GM18909 (cell line): ENCODE results near the gene PIEZO2.

Experiments used
- ATAC-seq: cut with Tn5 transposase; IDR thresholded peaks from one replicate; pipeline ENCODE4 v1.9.1; 2021; ENCODE audit warnings: mild to moderate bottlenecking; ENCODE audit not compliant: unreplicated experiment, poor library complexity

The PIEZO2 gene

GRCh38 chr18:11000071-11000470 lies 149.3 kb downstream of the PIEZO2 start:
- ATAC-seq = no peak

GRCh38 chr18:10997885-10998284 lies 151.5 kb downstream of the PIEZO2 start:
- ATAC-seq = no peak

GRCh38 chr18:10995550-10995949 lies 153.8 kb downstream of the PIEZO2 start:
- no peak for ATAC-seq

- no peak for ATAC-seq
These were observed 159.9 kb downstream of the PIEZO2 start for GRCh38 chr18:10989486-10989885.

DNA sequence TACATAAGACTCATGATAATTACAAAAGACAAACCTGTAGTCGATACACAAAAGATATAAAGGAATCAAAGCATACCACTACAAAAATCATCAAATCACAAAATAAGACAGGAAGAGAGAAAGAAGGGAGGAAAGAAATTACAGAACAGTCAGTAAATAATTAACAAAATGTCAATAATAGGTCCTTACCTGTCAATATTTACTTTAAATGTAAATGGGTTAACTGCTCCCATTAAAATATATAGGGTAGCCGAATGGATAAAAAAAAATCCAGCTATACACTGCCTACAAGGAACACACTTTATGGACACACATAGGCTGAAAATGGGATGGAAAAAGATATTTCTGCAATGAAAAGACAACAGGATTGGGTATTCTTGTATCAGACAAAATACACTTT lies 163.7 kb downstream of the PIEZO2 start:
- no peak for ATAC-seq

GRCh38 chr18:10979411-10979810 lies 170.0 kb downstream of the PIEZO2 start:
- ATAC-seq = no peak

GRCh38 chr18:10977042-10977441 lies 172.3 kb downstream of the PIEZO2 start:
- no peak for ATAC-seq

DNA sequence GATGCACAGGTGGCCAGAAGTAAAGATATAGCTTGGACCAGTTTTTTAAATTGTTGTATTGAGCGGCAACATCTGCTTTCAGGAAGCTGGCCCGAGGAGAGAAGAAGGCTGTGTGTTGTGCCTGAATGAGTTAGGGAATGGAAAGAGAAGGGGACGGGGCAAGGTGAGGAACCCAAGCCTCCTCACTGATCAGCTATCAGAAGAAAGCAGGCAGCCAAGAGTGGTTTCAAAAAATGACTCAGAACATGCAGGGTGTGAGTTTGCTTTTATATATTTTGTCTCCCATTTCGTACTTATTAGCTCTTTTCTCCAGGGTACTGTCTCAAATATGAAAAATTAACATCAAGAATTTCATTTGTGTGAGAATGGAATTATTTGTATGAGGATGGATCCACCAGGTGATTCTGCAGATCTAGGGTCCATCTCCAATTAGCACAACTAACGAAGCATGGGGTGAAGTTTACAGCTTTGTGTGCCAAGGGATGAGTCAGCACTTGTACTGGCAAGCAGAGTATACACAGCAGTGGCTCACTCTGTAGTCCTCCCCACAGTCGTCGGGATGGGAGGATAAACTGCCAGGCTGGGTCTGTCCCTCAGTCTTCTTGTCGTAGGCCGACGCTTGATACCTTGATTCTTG lies 175.7 kb downstream of the PIEZO2 start:
- ATAC-seq = no peak

- ATAC-seq = no peak
These were observed 177.7 kb downstream of the PIEZO2 start for GRCh38 chr18:10971717-10972116.

DNA sequence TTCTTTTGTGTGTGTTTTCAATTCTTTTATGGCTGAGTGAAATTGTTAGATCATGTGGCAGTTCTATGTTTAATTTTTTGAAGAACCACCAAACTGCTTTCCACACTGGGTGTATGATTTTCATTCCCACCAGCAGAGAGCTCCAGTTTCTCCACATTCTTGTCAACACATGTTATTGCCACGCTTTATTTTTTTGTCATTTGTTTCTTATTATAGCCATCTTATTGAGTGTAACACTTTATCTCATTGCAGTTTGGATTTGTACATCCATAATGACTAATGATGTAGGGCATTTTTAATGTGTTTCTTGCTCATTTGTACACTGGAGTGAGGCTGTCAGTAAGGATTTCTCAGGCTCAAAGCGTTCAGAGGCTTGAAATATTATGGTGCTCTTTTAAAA lies 184.2 kb downstream of the PIEZO2 start:
- no peak for ATAC-seq

DNA sequence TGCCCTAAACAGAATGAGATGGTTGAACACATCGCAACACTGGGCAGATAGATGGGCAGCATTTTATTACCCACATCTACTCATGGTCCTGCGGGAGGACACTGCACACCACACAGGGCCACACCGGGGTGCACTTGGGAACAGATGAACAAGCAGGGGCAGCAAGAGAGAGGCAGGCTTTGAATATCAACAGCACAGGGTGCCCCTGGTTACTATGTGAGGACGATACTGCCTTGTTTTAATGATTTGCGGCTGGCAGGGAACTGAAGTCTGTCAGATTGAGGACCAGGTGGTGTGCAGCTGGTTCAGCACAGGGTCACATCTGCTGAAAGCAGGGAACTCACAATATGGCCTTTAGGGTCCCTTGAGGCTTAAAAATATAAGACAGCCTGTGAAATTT lies 195.7 kb downstream of the PIEZO2 start:
- ATAC-seq = no peak

GRCh38 chr18:10951631-10952544 lies 197.5 kb downstream of the PIEZO2 start:
- ATAC-seq = no peak

DNA sequence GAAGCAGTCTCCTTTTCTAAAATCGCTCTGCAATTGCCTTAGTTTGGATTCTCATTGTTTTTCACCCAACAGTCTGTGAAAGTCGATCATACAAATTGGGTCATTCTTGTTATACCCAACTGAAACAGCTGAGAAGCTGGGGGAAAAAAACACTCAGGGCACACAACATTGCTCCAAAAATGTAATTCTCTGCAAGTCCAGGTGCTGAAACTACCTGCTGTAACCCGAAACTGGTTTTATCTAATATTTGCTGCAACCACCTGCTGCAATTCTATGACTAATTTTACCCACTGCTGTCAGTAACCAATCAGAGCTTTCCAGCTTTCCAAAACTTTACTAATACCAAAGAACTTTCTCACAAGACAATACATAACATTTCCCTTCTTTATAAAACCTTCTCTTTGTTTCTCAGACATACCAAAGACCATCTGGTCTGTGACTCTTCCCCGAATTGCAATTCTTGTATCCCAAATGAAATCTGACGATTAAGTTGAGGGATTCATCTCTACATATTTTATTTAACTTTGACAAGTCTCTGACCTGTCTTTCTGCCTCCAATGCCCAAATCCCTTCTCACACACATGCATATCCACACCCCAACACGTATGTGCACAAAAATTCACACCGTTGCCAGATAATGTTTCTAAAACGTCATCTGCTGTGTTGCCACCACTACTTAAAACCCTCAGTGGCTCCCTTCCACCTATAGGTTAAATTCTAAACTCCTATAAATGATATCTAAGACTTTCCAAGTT lies 198.3 kb downstream of the PIEZO2 start:
- no peak for ATAC-seq

GRCh38 chr18:10950080-10950875 lies 199.1 kb downstream of the PIEZO2 start:
- no peak for ATAC-seq

GRCh38 chr18:10949655-10950054 lies 199.7 kb downstream of the PIEZO2 start:
- no peak for ATAC-seq

DNA sequence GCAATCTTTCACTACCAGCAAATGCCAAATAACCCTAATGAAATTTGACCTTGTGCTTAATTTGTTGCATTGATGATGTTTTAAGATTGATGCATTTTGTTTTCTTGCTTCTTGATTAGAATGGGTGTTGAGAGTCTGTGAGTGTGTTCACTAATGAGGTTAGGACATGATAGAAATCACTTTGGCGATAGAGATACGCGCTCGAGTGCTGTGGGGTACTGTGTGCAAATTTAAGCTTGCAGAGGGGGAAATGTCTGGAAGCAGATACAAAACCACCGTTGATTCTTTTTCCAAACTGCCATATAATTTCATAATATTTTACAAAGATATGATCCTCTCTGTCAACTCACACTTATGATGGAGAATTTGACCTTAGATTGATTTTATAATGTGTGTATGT lies 200.9 kb downstream of the PIEZO2 start:
- no peak for ATAC-seq

DNA sequence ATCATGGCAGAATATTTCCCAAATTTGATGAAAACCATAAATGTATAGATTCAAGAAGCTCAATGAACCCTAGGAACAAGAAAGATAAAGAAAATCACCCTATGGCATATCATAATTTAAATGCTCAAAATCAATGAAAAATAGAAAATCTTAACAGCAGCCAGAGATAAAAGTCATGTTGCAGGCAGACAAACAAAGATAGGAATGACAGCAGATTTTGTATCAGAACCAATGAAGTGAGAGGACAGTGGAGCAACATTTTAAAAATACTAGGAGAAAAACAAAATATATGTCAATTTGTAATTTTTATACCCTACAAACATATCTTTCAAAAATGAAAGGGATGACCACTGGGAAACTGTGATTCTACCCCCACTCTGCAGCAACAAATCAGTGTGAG lies 203.3 kb downstream of the PIEZO2 start:
- no peak for ATAC-seq

DNA sequence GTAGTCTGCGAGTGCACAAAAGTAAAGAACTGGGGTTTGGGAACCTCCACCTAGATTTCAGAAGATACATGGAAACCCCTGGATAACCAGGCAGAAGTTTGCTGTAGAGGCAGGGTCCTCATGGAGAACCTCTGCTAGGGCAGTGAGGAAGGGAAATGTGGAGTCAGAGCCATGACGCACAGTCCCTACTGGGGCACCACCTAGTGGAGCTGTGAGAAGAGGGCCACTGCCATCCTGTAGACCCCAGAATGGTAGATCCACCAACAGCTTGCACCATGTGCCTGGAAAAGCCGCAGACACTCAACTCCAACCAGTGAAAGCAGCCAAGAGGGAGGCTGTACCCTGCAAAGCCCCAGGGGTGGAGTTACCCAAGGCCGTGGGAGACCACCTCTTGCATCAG lies 206.4 kb downstream of the PIEZO2 start:
- no peak for ATAC-seq

DNA sequence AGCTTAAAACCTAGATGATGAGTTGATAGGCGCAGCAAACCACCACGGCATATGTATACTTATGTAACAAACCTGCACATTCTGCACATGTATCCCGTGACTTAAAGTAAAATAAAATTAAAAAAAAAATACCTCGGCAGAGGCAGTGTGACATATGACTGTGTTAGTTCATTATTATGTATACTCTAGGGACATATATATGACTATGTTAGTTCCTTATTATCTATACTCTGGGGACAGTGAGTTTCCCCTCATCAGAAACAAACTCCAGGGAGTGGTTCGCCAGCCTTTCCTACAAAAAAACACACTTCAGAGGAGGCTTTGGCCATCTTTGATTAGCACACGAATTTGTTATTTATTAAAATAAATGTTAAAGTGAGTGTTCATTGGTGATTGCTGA lies 209.5 kb downstream of the PIEZO2 start:
- ATAC-seq = no peak
